H1 (cell line): Measurements from ENCODE around the gene ABCD1. TPM values are rescaled to one million over a fixed set of nuclear protein-coding genes. Genes with fewer than 3 reads are reported as not detected.

Experiments
- CHD2 ChIP-seq: IDR thresholded peaks from 2 replicates; pipeline ENCODE4 v1.6.1; 2012; ENCODE audit warnings: low read length, improper control_type of control experiment
- ZNF274 ChIP-seq: IDR thresholded peaks from 2 replicates; pipeline ENCODE4 v1.7.0; 2012; ENCODE audit warnings: low read length, borderline replicate concordance; ENCODE audit errors: extremely low read depth
- polyA plus RNA-seq, 7 experiments: library from polyadenylated mRNA; depleted of rRNA in 3 of 7; stranded (reverse) in 5 of 7; unstranded in 2 of 7; fragments of >200 nt in 5 of 7; fragments of 200-250 nt in 2 of 7; gene quantifications; 1 replicate in 5 of 7; 2 replicates in 1 of 7; 4 replicates in 1 of 7; pipeline versions ENCODE4 v1.2.1 to v1.2.3, GENCODE V29; 2011 to 2013; ENCODE audit warnings: missing spikeins in 2 of 7, mixed read lengths in 2 of 7
- total RNA-seq: library from RNA; stranded (reverse); fragmentation: NEBNext Ultra II Directional; extraction: Animal tissue kit (Norgen Biotek cat#: 25700); gene quantifications from 2 replicates; pipeline ENCODE4 v1.2.1, GENCODE V29; 2021

Gene ABCD1
- total and polyA plus RNA-seq, 2 of the 8 experiments (the other 6 are each of a cell fraction or from before 2014, with no cell fraction given): 3.1 to 6.6 TPM

- TF ChIP-seq CHD2 (no peak), ZNF274 (no peak)
- TF ChIP-seq, all 59 proteins: peak for 0
Measured at GRCh38 chrX:153775293-153776119, 50.9 kb downstream of the ABCD1 start (continued).
